Activated gamma-delta T cell treated with Interleukin-2 at 50 U/mL for 16 hours (primary cell): ENCODE measurements around the gene MBD5.
"Not testable (repeated sequence)": the region's sequence is repeated elsewhere in the genome, so short reads cannot be mapped to it uniquely, and the experiment has no call there.

Source experiments
- DNase-seq: peaks from one replicate; pipeline ENCODE4 v3.0.0-alpha.2; 2020

MBD5 gene

GRCh38 chr2:148021059-148021861 lies at the start of gene MBD5:
Gene MBD5, plus strand, starts transcription at chr2:148021091.
- peak; percentile 57 for DNase-seq

- DNase-seq, result no peak
Measured at GRCh38 chr2:147976102-147976501, 44.8 kb upstream of the MBD5 start.

DNA sequence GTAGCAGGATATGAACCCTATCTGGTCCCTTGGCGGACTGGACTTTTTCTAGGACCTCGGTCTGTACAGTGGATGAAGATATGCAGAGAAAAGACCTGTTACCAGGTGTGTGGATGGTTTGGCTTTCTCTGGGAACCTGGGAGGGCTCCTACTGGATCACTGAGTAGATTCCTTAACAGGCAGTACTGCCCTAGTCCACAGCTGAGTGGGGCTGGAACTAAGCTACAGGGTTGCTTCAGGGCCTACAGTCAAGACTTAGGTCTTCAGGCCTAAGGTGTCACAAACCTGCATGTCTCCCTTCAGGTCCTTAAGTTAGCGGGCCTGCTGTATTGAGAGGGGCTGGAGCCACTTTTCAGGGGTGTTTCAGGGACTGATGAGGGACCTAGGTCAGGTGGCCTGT lies 43.2 kb upstream of the MBD5 start:
- no peak for DNase-seq

DNA sequence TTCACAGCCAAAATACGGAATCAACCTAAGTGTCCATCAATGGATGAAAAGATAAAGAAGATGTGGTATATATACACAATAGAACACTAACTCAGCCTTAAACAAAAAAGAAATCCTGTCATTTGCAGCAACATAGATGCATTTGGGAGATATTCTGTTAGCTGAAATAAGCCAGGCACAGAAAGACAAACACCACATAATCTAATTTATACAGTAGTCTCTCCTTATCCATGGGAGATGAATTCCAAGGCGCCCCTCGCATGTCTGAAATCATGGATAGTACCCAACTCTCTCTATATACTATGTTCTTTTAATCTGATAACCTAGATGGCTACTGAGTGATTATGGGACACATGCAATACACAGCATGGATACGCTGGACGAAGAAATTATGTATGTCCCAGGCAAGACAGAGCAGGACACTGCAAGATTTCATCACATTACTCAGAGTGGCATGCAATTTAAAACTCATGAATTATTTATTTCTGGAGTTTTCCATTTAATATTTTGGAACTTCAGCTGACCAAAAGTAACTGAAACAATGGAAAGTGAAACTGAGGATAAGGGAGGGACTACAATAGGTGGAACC lies 39.9 kb upstream of the MBD5 start:
- DNase-seq, result no peak

DNA sequence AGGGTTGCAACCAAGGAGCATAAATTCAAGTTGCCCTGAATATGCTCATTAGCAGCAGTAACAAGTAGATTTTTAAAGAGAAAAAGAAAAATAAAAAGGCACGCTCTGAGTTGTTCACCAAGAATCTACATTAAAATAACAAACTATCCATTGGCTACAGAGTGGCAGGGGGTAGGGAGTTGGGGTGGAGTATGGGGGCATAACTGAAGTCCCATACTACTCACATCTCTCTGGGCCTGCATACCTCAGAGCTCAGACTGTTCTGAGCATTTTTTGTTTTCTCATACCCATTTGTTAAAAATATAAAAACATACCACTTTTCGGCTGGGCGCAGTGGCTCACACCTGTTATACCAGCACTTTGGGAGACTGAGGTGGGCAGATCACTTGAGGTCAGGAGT lies 31.8 kb upstream of the MBD5 start:
- no peak for DNase-seq

DNA sequence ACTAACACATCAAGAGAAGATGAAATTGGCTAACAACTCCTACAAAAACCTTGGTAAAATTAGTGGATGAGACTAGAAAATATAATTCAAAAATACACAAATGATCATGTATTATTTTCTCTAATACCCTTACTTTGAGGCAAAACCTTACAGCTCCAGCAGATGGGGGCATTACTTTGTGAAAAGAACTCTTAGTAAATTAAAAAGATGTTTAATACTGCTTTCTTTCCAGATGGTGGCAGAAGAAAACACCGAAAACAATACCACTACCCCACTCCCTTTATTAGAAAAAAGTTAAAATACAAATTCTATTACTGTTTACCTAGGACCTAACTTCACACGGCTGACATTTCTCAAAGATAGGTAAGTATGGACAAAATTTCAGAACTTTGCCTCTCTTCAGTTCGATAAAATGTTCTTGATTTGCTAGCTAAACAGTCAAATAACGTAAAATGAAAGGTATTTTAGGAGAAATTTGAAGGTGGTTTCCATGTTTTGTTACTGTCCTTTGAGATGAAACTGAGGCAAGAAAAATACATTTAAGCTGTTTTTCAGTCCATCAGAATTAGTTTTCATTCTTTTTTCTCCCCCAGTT lies 31.0 kb upstream of the MBD5 start:
- no peak for DNase-seq

GRCh38 chr2:147994965-147995364 lies 25.9 kb upstream of the MBD5 start:
- DNase-seq, result not testable (repeated sequence)

- DNase-seq, result no peak
Measured at GRCh38 chr2:147996828-147997227, 24.1 kb upstream of the MBD5 start.

- DNase-seq, result no peak
Measured at GRCh38 chr2:147998203-147998602, 22.7 kb upstream of the MBD5 start.

GRCh38 chr2:147999126-147999525 lies 21.8 kb upstream of the MBD5 start:
- no peak for DNase-seq

GRCh38 chr2:148000095-148000494 lies 20.8 kb upstream of the MBD5 start:
- DNase-seq, result no peak

DNA sequence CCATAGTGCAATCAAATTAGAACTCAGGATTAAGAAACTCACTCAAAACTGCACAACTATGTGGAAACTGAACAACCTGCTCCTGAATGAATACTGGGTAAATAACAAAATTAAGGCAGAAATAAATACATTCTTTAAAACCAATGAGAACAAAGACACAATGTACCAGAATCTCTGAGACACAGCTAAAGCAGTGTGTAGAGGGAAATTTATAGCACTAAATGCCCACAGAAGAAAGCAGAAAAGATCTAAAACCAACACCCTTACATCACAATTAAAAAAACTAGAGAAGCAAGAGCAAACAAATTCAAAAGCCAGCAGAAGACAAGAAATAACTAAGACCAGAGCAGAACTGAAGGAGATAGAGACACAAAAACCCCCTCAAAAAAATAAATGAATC lies 18.5 kb upstream of the MBD5 start:
- DNase-seq, result not testable (repeated sequence)

- no peak for DNase-seq
Measured at GRCh38 chr2:148006249-148007007, 14.5 kb upstream of the MBD5 start.

GRCh38 chr2:148007219-148007900 lies 13.5 kb upstream of the MBD5 start:
- DNase-seq, result no peak

GRCh38 chr2:148008411-148008810 lies 12.5 kb upstream of the MBD5 start:
- DNase-seq, result not testable (repeated sequence)

- no peak for DNase-seq
Measured at GRCh38 chr2:148013876-148014275, 7.0 kb upstream of the MBD5 start.

- DNase-seq, result no peak
Measured at GRCh38 chr2:148014616-148015015, 6.3 kb upstream of the MBD5 start.

DNA sequence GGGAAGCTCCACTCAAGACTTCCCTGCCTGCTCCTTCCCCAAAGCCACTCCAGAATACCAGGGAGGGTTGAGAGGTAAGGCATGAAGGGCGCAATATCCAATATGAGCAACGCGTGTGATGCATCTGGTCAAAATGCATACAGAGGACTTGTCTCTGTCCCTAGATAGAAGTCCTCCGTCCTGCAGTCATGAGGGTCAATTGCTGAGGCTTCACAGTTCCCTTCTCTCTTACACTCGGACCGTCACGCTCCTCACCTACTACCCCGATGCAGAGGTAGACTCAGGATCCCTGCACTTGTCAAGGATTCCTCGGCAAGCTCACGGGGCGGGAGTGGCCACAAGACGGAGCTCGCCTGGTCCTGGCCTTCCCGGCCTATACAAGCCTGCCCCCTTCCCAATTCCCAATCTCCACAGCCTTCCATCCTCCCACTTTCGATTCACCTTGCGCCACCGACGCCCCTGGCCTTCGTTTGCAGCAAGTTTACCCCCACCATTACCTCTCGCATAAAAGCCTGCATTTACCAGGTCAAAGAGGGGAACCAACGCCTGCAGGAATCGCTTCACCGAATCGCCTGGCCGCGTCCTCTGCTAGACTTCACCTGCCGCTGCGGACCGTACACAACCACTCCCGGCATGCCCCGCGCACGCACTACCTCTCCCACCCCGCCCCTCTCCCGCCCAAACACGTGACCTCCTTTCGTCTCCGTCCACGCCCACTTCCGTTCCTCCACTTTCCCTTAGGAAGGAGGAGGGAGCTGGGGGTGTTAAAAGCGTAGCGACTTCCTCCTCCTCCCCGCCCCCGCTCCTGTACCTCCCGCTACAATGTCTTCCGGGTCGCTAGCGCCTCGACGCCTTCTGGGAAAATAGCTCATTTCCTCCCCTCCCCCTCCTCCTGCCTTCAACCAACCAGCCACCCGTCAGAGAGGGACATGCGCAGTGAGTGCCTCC lies 506 bp upstream of the MBD5 start, which contains the start of gene ORC4:
TSS of gene ORC4 (minus strand) at position 627 of the 948 bp plus-strand sequence. CDS start 44,779 bp downstream, outside the sequence.
- DNase-seq, result peak; percentile 96

DNA sequence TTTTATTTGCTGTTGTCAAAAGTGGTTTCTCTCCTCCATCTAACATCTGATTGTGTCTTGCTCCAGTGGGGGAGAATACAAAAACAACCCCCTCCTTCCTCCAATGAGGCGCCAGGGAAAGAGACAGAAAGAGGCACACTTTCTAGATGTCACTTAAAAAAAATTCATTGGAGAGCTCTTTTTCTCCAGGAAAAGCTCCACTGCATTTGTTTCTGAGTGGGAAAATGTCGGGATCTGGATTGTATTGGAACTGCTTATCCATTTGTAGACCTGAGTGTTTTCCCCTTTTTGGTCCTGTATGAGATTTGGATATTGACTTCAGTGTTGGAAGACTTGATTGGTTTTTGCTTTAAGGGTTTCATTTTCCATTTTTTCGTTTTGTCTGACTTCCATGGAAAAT lies 995 bp downstream of the MBD5 start:
- no peak for DNase-seq

DNA sequence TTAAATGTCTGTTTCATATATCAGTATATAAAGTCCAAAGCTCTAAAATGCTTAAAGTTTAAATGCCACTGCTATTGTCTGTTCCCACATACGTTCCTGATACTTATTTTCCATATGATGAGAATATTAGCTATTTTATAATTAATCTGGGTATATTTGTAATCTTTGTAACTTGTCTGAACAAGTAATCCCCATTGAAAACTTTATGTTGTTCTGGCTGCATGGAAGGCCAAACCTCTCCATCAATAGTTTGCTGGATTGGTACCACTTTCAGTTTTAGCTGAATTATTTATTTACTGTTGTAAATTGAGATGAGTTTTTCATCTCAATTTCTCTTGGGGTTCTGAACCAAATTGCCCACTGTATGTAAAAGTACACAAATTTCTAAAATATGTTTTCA lies 1.5 kb downstream of the MBD5 start:
- DNase-seq, result no peak

- no peak for DNase-seq
Measured at GRCh38 chr2:148022882-148023281, 2.0 kb downstream of the MBD5 start.

GRCh38 chr2:148023861-148024260 lies 3.0 kb downstream of the MBD5 start:
- DNase-seq, result no peak
